HG03354 (cell line): ENCODE data around the gene FHOD3.

ENCODE experiments used
- ATAC-seq: cut with Tn5 transposase; IDR thresholded peaks from one replicate; pipeline ENCODE4 v1.9.1; 2021; ENCODE audit warnings: mild to moderate bottlenecking; ENCODE audit not compliant: unreplicated experiment, poor library complexity, severe bottlenecking

The FHOD3 gene

DNA sequence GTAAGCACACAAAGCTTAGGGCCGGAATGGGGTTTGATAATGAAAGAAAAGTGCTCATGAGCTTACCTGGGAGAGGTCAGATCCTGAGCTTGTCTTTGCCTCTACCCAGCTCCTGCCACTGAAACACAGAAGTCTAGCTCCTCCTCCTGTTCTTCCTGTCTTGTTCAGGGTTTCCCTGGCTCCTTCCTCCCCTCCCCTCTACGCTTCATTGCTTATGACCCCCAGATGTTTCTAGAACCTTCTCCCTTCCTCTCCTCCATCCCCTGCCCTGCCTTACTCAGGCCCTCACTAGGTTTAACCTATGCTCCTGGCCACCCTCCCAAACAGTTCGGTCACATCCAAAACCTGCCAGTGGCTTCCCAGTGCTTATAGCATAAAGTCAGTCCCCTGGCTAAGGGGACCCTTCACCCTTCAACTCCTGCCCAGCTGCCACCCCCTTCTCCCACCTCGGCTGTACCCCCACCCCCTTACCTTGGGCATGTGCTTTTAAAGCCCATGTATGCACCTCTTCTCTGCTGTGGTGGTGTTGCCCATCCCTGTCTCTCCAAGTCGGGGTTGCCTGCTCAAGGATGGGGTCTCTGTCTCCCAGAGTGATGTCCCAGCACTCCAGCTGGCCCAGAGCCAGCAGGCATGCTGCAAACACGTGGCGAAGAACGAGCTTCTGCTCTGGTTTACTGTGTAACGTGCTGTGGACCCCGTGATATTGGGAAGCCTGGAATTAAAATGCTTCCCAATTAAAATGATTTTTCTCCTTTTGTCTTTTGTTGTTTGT is 297.7 kb downstream of the FHOD3 start:
- no peak for ATAC-seq

DNA sequence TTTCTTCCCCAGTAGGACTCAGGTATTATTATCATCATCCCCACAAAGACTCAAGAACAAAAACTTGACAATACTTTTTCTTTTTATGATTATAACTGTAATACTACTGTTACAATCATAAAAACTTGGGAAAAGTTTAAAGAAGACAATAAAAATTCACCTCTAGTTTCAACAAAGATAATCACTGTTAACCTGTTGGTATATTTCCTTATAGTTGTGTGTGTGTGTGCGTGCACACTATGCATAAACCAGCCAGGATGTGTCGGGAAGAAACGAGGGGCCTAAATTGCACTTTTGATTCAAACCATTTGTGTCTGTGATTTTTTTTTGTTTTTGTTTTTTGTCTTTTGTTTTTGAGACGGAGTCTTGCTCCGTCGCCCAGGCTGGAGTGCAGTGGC is 298.3 kb downstream of the FHOD3 start:
- no peak for ATAC-seq

DNA sequence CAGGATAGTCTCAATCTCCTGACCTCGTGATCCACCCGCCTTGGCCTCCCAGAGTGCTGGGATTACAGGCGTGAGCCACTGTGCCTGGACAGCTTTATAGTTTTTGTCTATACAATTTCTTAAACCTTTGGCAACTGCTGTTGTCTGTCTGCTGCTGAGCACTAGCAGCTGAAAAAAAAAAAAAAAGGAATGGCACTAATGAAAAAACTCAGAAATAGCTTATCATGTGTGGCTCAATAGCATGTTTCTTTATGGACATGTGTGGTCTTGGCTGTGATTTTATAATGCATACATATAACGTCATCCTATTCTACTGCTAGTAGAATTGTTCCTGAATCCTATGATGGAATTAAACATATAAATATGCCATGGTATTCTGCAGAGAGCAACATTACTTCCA is 300.1 kb downstream of the FHOD3 start:
- no peak for ATAC-seq

DNA sequence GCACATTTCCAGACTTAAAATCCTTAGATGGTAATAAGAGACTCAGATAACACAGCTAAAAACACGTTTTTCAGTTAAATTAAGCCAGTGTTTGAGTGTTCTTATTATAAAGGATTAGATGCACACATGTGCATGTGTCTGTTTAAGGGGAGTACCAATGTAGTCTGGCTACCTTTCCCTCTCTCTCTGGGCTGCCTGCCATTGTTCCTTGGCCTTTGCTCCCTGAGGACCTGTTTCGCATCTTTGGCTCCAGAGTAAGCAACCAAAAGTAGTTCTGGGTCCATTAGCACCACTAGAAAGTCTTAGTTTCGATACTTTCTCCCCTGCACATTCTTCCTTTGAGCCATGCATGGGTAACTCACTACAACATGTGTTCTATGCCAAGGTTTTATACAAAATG is 303.0 kb downstream of the FHOD3 start:
- no peak for ATAC-seq

DNA sequence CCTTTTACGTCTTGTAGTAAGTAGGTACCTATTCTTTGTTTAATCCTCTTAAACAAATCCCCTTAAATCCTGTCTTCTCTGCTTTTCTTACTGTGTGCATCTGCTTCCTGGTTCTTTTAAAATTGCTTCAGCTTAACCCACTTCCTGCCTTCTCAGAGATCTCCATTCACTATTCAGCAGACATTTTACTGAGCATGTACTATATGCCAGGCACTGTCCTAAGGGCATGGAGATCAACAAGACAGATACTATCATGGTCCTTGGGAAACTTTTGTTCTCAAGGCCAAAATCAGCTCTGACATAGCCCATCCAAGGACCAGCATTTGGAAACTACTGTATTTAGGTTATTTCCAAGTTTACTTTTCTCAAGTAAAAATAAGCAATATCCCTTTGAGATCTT is 303.8 kb downstream of the FHOD3 start:
- no peak for ATAC-seq

DNA sequence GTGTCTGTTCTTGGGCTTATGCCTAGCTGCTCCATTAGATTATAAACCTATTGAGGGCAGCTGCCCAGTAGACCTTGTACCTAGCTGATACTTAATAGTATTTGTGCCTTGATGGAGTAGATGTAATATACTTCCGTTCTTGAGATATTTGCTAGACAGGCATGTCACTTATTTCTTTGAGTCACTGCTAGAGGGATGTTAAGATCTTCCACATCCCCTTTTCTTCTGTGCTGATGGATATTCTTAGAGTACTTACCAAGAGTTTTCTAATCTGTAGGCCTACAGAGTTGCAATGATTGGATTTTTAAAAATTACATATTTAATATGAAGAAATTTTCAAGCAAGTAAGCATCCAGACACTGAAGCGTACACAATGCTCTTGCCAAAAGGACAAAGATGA is 304.6 kb downstream of the FHOD3 start:
- no peak for ATAC-seq

DNA sequence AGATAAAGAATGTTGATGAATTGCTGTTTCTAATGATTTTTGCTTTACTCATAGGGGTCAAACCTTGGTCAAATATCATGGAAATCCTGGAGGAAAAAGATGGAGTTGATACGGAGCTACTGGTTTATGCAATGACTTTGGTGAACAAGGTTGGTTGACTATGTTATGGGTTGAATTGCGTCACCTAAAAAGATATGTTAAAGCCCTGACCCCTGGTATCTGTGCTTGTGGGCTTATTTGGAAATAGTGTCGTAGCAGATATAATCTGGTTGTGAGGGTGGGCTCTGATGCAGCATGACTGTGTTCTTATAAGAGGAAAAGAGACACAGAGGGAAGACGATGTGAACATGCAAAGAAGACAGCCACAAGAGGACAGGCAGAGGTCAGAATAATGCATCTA is 305.1 kb downstream of the FHOD3 start:
- ATAC-seq, result no peak

DNA sequence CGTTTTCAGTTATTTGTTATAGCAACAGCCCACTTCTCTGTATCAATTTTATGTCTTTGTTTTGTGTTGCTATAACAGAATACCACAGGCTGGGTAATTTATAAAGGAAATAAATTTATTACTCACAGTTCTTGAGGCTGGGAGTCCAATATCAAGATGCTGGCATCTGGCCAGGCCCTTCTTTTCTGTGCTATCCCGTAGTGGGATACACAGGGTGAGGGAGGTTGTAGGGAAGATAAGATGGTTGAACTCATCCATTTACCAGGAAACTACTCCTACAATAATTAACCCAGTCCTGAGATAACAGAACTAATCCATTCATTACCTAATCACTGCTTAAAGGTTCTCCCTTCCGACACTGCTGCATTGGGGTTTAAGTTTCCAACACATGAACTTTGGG is 310.6 kb downstream of the FHOD3 start:
- no peak for ATAC-seq

DNA sequence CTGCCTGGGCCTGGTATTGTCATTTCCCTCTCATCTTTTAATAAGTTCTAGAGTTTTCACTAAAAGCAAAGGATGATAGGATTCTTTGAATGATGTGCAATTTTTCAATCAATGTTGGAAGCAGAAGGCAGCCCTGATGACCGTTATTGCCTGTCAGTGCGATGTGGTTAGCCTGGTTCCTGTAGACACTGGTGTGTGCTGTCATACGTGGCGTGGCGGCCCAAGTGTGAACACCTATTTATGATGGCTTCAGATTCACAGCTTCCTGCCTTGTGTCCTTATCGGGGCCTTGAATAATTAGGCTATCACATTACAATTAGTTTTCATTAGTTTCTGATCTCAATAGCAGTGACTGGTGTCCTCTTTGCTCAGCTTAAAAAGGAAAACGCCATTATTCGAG is 312.7 kb downstream of the FHOD3 start:
- no peak for ATAC-seq

DNA sequence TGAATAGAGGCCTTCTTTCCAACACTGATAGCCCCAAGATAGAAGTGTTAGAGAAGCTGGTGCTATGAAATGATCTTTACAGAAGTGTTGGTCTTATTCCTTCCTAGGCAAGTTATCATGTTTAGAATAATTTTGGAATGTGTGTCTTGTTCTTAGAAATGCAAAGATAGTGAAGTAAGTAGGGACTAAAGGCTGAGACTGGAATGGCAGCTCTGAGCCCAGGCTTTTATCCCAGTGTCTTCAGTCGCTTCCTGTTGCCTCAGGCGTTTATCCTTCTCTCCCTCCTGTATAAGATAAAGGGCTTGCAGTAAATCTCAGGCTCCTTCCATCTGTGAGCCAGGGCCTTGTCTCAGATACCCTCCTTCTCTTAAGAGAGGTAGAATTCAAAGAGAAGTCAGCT is 313.1 kb downstream of the FHOD3 start:
- no peak for ATAC-seq

DNA sequence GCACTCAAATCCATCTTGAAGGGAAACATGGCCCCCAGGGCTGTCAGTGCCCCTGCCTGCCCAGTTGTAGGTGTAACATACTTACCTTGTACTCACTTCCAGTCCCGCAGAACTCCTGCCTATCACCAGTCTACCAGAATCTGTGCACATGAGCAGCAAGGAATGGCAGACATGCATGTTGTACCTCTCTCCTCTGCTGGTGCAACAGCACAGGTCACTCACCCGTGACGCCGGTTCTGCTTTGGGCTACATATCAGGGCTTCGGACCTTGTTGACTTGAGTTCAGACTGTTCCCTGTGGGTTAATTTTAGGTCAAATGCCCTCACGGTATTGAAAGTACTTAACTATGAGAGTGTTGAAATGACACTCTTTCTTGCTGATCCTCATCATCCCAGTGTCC is 315.6 kb downstream of the FHOD3 start:
- no peak for ATAC-seq

DNA sequence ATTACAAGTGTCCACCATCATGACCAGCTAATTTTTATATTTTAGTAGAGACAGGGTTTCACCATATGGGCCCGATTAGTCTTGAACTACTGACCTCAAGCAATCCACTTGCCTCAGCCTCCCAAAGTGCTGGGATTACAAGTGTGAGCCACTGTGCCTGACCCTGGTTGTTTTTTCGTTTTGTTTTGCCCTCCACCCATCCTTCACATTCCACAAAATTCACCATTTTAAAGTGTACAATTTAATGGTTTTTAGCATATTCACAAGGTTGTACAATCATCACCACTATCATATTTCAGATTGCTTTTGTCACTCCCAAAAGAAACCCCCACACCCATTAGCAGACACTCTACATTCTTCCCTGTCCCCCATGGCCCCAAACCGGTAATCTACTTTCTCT is 316.3 kb downstream of the FHOD3 start:
- ATAC-seq, result no peak

DNA sequence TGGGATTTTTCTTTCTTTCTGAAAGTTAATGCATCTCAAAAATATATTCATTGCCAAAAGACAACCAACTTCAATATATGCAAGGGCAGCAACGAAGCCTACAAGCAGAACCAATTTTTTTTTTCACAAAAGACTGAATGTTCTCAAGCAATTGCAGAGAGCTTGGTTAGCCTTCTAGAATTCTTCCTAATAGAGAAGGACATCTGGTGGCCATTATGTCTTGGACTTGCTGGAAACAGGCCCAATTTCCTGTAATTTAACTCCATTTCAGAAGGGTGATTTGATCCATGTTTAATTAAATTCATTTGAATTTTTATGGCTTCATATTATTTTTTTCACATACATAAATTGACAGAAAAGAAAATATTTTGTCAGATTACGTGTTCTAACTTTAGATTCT is 323.3 kb downstream of the FHOD3 start:
- ATAC-seq, result no peak

DNA sequence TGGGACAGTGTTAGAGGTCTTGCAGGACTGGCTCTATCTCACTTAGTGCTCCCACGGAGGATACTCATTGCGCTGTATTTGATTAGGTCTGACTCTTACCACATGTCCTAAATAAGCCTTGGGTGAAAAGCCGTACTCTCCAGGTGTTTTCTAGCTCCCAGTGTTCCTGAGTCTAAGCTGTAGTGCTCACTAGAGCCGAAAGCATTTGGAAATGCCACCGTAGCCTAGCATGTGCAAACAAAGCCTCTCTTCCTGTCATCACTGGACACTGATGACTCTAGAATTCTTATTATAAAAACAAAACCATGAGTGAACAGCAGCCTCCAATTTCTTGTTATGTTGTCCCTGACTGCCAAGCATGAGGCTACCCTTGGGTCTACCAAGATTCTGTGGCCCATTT is 325.1 kb downstream of the FHOD3 start:
- ATAC-seq, result no peak

DNA sequence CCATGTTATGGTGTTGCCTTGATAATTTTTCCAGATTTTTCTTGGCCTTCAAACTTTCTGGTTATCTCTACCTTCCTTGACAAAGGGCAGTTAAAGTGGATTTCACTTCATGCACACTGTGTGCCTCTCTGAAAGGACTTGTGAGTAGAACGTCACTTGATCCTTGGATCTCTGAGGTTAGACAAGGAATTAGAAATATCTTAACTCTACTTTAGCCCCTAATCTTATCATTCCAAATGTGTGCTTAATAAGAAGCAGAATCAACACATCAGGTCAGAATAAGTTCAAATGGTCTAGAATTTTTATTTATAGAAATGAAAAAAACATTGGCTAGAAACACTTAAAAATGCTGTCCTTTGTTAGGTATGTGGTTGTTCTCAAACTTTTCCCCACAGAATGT is 325.6 kb downstream of the FHOD3 start:
- no peak for ATAC-seq

DNA sequence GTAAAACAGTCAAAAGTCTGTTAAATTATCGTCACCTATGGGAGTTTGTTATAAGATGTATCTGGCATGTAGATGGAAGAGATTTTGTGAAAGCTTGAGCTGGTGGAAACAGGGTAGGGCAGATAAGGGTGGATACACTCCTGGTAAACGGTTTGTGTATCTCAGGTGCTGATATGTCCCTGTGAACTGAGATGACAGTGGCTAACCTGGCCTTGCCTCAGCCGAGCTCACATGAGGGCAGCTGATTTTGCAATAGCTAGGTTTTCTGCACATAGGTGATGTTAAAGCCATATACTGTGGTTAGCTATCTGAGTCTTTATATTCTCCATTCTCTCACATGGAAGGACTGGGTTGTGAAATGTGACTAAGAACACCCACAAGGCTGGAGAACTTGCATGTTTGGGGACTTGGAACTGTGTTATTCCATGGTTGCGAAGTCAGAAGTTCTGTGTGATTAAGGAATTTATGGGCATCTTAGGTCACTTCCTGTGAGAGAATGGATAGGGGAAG is 326.2 kb downstream of the FHOD3 start:
- ATAC-seq, result no peak

DNA sequence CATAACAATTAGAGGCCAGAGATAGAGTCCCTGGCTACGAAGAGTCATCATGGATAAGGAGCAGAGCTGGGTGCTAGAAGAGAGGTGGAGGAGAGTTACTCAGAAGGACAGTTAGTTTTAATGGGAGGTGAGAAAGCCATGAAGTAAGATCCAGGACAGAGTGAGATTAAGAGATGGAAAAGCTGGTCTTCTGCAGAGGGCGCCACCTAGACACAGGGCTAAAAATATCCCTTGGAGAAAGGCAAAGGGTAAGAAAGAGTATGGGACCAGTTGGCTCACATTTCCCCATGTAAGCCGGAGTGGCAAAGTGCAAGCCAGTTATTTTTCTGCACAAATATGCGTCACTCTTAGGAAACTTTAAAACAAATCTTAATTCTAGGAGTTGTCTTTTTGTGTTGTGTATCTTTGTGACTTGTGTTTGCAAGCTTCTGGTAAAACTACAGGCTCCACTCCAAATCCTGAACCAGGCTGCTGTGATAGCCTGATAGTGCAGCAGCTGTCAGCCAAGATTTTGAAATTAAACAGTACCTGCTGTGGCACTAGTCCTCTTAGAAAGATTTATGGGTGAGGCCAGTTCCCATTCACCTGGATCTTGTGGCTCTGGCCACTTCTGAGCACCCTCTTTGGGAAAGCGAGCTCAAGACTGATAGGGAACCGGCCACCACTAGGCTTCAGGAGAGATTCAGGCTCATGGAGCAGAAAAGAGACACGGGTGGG is 327.1 kb downstream of the FHOD3 start:
- no peak for ATAC-seq

DNA sequence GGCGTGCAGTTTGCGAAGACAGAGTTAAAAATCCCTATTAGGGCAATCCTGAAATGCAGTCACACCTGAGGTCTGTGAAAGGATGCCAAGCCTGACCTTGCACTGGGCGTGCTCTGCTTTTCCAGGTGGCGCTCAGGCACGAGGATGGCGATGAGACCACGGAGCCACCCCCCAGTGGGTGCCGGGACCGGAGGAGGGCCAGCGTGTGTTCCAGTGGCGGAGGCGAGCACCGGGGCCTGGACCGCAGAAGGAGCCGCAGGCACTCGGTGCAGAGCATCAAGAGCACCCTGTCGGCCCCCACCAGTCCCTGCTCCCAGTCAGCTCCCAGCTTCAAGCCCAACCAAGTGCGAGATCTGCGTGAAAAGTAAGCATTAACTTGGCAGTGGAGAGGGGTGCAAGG is 327.9 kb downstream of the FHOD3 start:
- no peak for ATAC-seq

DNA sequence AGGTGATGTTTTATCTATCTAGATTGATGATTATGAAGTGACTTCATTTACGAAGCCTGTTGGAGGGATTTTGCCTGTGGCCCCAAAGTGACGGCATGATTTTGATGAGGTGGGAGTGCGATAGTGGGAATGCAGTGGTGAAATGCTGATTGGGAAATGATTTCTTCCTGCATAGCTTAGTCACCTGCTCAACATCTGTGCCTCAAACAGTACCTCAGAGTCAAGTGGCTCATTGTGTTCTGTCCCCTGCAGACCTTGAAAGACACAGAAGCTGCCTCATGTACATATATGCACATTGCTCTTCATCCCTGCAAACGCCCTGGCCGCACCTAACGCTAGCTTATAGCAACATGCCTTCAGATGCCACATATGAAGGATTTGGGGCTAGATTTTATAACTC is 330.1 kb downstream of the FHOD3 start:
- no peak for ATAC-seq

DNA sequence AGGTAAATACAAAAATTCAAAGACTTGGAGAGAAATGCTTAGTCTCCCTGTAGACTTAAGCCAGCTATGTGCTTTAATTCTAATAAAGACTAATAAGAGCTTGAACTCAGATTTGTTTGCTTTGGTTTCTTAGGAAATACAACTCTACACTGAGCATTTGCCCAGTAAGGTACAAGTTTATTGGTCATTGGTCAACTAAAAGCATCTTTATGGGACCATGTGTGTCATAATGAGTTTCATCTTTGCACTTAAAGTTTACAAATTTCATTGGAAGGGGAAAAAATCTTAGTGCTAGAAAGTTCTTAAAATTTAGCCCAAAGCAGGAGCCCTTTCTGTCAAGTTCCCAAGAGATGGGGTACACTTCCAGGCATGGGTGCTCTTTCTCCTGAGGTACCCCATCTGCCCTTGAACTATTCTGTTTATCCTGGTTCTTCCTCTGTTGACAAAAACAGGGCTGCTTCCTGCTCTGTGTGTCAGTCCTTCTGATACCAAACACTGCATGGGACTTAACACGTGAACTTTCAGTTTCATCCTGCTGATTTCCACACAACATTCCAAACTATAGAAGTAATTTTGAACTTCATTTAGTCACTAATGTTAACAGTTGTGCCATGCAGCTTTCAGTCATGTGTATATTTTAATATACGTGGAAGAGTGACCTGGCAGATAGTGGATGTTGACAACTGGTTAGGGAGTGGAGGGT is 331.1 kb downstream of the FHOD3 start:
- no peak for ATAC-seq

DNA sequence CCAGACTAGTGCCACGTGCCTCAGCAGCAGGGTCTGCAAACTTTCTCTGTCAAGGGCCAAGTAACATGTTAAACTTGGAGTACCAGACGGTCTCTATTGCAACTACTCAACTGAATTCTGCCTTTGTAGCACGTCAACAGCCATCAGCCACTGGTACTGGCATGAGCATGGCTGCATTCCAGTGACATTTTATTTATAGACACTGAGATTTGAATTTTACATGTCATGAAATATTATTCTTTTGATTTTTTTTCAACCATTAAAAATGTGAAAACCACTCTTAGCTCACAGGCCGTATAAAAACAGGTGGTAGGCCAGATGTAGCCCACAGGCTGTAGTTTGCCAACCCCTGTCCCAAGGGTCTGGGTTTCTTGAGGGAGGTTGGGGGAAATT is 331.6 kb downstream of the FHOD3 start:
- ATAC-seq, result no peak
